PC-9 (cell line): ENCODE measurements around the gene DYSF. TPM values are rescaled to one million over a fixed set of nuclear protein-coding genes. Genes with fewer than 3 reads are reported as not detected.

Experiments
- BruUV-seq: library from RNA; stranded (reverse); fragments of 400-500 nt; replicated peaks from 2 replicates; lab custom pipeline; 2021; lab: Mats Ljungman, UMichigan
- CTCF ChIA-PET: fragments of 300-600 bp; sonication (Branson Sonifier 250); formaldehyde crosslinking; loops from one replicate; lab custom pipeline; 2022; ENCODE audit warnings: antibody characterized with exemption; lab: Charles Lee
- POLR2A ChIA-PET: fragments of 300-600 bp; sonication (Branson Sonifier 250); formaldehyde crosslinking; loops from one replicate; lab custom pipeline; 2022; ENCODE audit warnings: antibody characterized with exemption; ENCODE audit not compliant: unreplicated experiment; lab: Charles Lee
- DNase-seq, 2 experiments: peaks; one replicate each; pipeline versions ENCODE4 v3.0.0 to v3.0.0-alpha.2; 2015 to 2022; ENCODE audit warnings: mixed read lengths in 1 of 2
- H2AFZ ChIP-seq: fragments of 200-600 bp; sonication (generic); 2 replicates; pipeline ENCODE4 v1.8.1; 2017; ENCODE audit warnings: antibody characterized with exemption
- H3F3A ChIP-seq: fragments of 200-600 bp; sonication (generic); 2 replicates; pipeline ENCODE4 v1.8.1; 2017; ENCODE audit warnings: antibody characterized with exemption, mild to moderate bottlenecking, low read depth; ENCODE audit not compliant: insufficient read depth
- H3K27ac ChIP-seq: fragments of 200-600 bp; sonication (generic); 2 replicates; pipeline ENCODE4 v1.6.1; 2016; ENCODE audit warnings: mixed run types
- H3K27me3 ChIP-seq: fragments of 200-600 bp; sonication (generic); 2 replicates; pipeline ENCODE4 v1.6.1; 2016; ENCODE audit warnings: low read depth, mixed run types; ENCODE audit not compliant: insufficient read depth
- H3K36me3 ChIP-seq: fragments of 200-600 bp; sonication (generic); 2 replicates; pipeline ENCODE4 v1.6.1; 2016; ENCODE audit warnings: low read depth, mixed run types
- H3K4me1 ChIP-seq: fragments of 200-600 bp; sonication (generic); replicated peaks from 2 replicates; pipeline ENCODE4 v1.6.1; 2016; ENCODE audit warnings: mixed run types; ENCODE audit not compliant: insufficient read depth
- H3K4me2 ChIP-seq: fragments of 200-600 bp; sonication (generic); 2 replicates; pipeline ENCODE4 v1.6.1; 2017; ENCODE audit warnings: mixed run types
- H3K4me3 ChIP-seq: fragments of 200-600 bp; sonication (generic); 2 replicates; pipeline ENCODE4 v1.6.1; 2016; ENCODE audit warnings: mixed run types
- H3K79me2 ChIP-seq: fragments of 200-600 bp; sonication (generic); 2 replicates; pipeline ENCODE4 v1.6.1; 2017; ENCODE audit warnings: low read depth, mixed run types
- H3K9me2 ChIP-seq: fragments of 200-600 bp; sonication (generic); 2 replicates; pipeline ENCODE4 v1.8.1; 2017; ENCODE audit warnings: mild to moderate bottlenecking; ENCODE audit not compliant: insufficient read depth
- H3K9me3 ChIP-seq: fragments of 200-600 bp; sonication (generic); 2 replicates; pipeline ENCODE4 v1.8.1; 2016; ENCODE audit warnings: low read depth; ENCODE audit not compliant: insufficient read depth
- H4K20me1 ChIP-seq: fragments of 200-600 bp; sonication (generic); 2 replicates; pipeline ENCODE4 v1.8.1; 2017; ENCODE audit not compliant: insufficient read depth
- CTCF ChIP-seq: fragments of 200-600 bp; sonication (generic); conservative IDR thresholded peaks from 2 replicates; pipeline ENCODE4 v1.6.1; 2017; ENCODE audit warnings: mixed run types, antibody characterized with exemption, mild to moderate bottlenecking, moderate library complexity
- EZH2 ChIP-seq: fragments of 200-600 bp; sonication (generic); IDR thresholded peaks from 2 replicates; pipeline ENCODE4 v1.8.0; 2017; ENCODE audit warnings: antibody characterized with exemption, low read depth
- intact Hi-C: fragments of 100-400 bp; cut with micrococcal nuclease; formaldehyde crosslinking; loops from one replicate; pipeline ENCODE4 v1.10.0; 2022; ENCODE audit not compliant: unreplicated experiment
- total RNA-seq: library from RNA; stranded (reverse); gene quantifications from 2 replicates; pipeline ENCODE4 v1.2.3, GENCODE V29; 2021

The DYSF gene
- total RNA-seq, 1 experiment from 2014 or later = 12.2 TPM

GRCh38 chr2:71629273-71629672, 175.9 kb downstream of the DYSF start:
- CTCF ChIA-PET = no interaction called here

GRCh38 chr2:71629771-71630453, 176.6 kb downstream of the DYSF start:
- BruUV-seq = no TSS peak
- H3K4me3 ChIP-seq = no peak overlapping the region

More at GRCh38 chr2:71629273-71629672, 175.9 kb downstream of the DYSF start:
- no peaks in the 10 kb centered on the region for H3K4me1 ChIP-seq
- no peaks in the 10 kb centered on the region for H3K9me3 ChIP-seq
- intact Hi-C loops = no loop called here
- H3K4me2 ChIP-seq = no peak overlapping the region
- H3K27ac ChIP-seq = no peak overlapping the region
- no peak for DNase-seq
- POLR2A ChIA-PET = no interaction called here
- no peaks in the 10 kb centered on the region for H4K20me1 ChIP-seq
- no peaks in the 10 kb centered on the region for H3F3A ChIP-seq
- no peaks in the 10 kb centered on the region for H3K36me3 ChIP-seq
- no peaks in the 10 kb centered on the region for H3K79me2 ChIP-seq
- no peak overlapping the region for H3K4me3 ChIP-seq
- H3K27me3 ChIP-seq = no peaks in the 10 kb centered on the region
- no TSS peak for BruUV-seq
- TF ChIP-seq CTCF = no peak
- TF ChIP-seq EZH2 = no peak
- H2AFZ ChIP-seq = no peak overlapping the region
- H3K9me2 ChIP-seq = no peaks in the 10 kb centered on the region

More at GRCh38 chr2:71629771-71630453, 176.6 kb downstream of the DYSF start:
- H3K9me2 ChIP-seq = no peaks in the 10 kb centered on the region
- intact Hi-C loops = no loop called here
- POLR2A ChIA-PET = no interaction called here
- no peak overlapping the region for H3K27ac ChIP-seq
- no peaks in the 10 kb centered on the region for H3F3A ChIP-seq
- no peaks in the 10 kb centered on the region for H4K20me1 ChIP-seq
- H3K4me2 ChIP-seq = no peak overlapping the region
- H3K9me3 ChIP-seq = no peaks in the 10 kb centered on the region
- H3K4me1 ChIP-seq = no peaks in the 10 kb centered on the region
- no peaks in the 10 kb centered on the region for H3K27me3 ChIP-seq
- CTCF ChIA-PET = interaction anchor here (0.6 kb wide), 1 partner anchor 165 kb away, joined by 6 read pairs; no protein-coding TSS in a partner anchor
- no peak for TF ChIP-seq EZH2
- TF ChIP-seq CTCF = no peak
- no peaks in the 10 kb centered on the region for H3K36me3 ChIP-seq
- no peak overlapping the region for H2AFZ ChIP-seq
- H3K79me2 ChIP-seq = no peaks in the 10 kb centered on the region
- no peak for DNase-seq
